ENCODE results near the gene C1orf216. TPM values are rescaled to one million over a fixed set of nuclear protein-coding genes. Genes with fewer than 3 reads are reported as not detected.
A peak's percentile ranks its signal among the peaks of the same experiment; 100 is the strongest.

The C1orf216 gene, protein sequence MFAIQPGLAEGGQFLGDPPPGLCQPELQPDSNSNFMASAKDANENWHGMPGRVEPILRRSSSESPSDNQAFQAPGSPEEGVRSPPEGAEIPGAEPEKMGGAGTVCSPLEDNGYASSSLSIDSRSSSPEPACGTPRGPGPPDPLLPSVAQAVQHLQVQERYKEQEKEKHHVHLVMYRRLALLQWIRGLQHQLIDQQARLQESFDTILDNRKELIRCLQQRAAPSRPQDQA
- 7.4 TPM for total RNA-seq
- 6.0 TPM for polyA plus RNA-seq (ENCODE audit: insufficient read depth, low read depth, low replicate concordance)
- long read RNA-seq, donor 1, partial matches to known transcripts: 0 of 3 reads
- long read RNA-seq, donor 1, other reads (novel, unspliced or antisense): 0 of 3 reads
- long read RNA-seq, donor 2, transcript C1orf216-201 (2 exons, 3,218 nt): major isoform, 6 of 6 reads
- long read RNA-seq, donor 2, partial matches to known transcripts: 0 of 6 reads
- long read RNA-seq, donor 2, other reads (novel, unspliced or antisense): 0 of 6 reads
- long read RNA-seq, donor 3, partial matches to known transcripts: 0 of 1 reads
- long read RNA-seq, donor 3, other reads (novel, unspliced or antisense): 0 of 1 reads
- long read RNA-seq, donor 4, partial matches to known transcripts: 0 of 1 reads
- long read RNA-seq, donor 4, other reads (novel, unspliced or antisense): 0 of 1 reads
- long read RNA-seq, donor 5, partial matches to known transcripts: 0 of 1 reads
- long read RNA-seq, donor 5, other reads (novel, unspliced or antisense): 0 of 1 reads
- long read RNA-seq, donor 6, partial matches to known transcripts: 0 of 1 reads
- long read RNA-seq, donor 6, other reads (novel, unspliced or antisense): 0 of 1 reads
- long read RNA-seq, donor 7, transcript C1orf216-201 (2 exons, 3,218 nt): major isoform, 10 of 17 reads
- long read RNA-seq, donor 7, partial matches to known transcripts: 6 of 17 reads
- long read RNA-seq, donor 7, other reads (novel, unspliced or antisense): 1 of 17 reads
- long read RNA-seq, donor 8, partial matches to known transcripts: 0 of 3 reads
- long read RNA-seq, donor 8, other reads (novel, unspliced or antisense): 0 of 3 reads
- long read RNA-seq, donor 9, partial matches to known transcripts: 0 of 1 reads
- long read RNA-seq, donor 9, other reads (novel, unspliced or antisense): 0 of 1 reads
- long read RNA-seq, donor 10: 0 reads

GRCh38 chr1:35718492-35719336, at the start of gene C1orf216:
Gene C1orf216 (minus strand): TSS chr1:35718884. CDS start chr1:35716321, 2,563 bp downstream.
- Histone ChIP-seq H3K9me3 (ENCODE audit: control insufficient read depth in 2 of 3, insufficient read depth in 1 of 3, low read length in 3 of 3) (no peaks in the 10 kb centered on the region), H3K27ac (ENCODE audit: low read depth in 2 of 2, low read length in 2 of 2) (peak within 1 kb of the TSS; percentile 29 to 47), H3K9ac (ENCODE audit: low read length in 3 of 3) (peak within 1 kb of the TSS; percentile 39 to 89 (median 83)), H3K36me3 (ENCODE audit: control insufficient read depth in 2 of 3, insufficient read depth in 3 of 3, low read length in 3 of 3) (peaks cover 0 to 2% (median 0%) of the 10 kb centered on the region in 3 donors), H3K4me1 (ENCODE audit: control insufficient read depth in 2 of 3, insufficient read depth in 2 of 3, low read depth in 1 of 3, low read length in 3 of 3) (peaks cover 0 to 11% (median 0%) of the 10 kb centered on the region in 3 donors), H3K4me3 (ENCODE audit: low read length in 3 of 3) (peak within 1 kb of the TSS; percentile 66 to 87 (median 67)), H3K27me3 (ENCODE audit: control insufficient read depth, insufficient read depth, low read length) (no peaks in the 10 kb centered on the region)
- DNase-seq (peak; percentile 48 to 90 (median 70)), FAIRE-seq (no peak)
- TF ChIP-seq CTCF (IDR thresholded peaks at IDR 0.05; ENCODE audit: borderline replicate concordance, extremely low read depth, insufficient read depth): no peak
- intact Hi-C loops (cut with DNase I): loop anchor here (5.0 kb wide), 1 partner anchor 146 kb away; the partner anchor contains the start of gene TFAP2E

DNA sequence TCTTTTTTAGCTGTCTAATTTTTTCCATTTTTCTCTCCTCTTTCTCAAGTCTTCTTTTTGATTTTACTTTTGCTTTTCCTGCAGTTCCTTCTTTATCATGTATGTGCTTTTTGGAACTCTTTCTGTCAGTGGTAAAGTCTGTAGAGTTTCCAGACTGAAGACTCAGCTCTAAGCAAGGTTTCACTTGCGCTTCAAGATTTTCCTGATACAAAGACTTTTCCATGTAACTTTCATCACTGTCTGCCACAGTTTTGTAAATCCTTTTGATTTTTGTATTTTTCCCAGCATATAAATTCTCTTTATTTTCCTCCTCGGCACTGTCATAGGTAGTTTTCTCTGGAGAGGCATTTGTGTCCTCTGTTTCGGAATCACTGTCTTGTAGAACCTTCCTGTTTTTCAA, 45.6 kb upstream of the C1orf216 start:
- no peaks in the 10 kb centered on the region for H3K9me3 ChIP-seq (ENCODE audit: control insufficient read depth in 2 of 3, insufficient read depth in 1 of 3, low read length in 3 of 3)
- no peaks in the 10 kb centered on the region for H3K4me1 ChIP-seq (ENCODE audit: control insufficient read depth in 2 of 3, insufficient read depth in 2 of 3, low read depth in 1 of 3, low read length in 3 of 3)
- H3K4me3 ChIP-seq (ENCODE audit: low read length in 3 of 3): no peak overlapping the region
- intact Hi-C loops (cut with DNase I): no loop called here
- no peak for TF ChIP-seq CTCF (IDR thresholded peaks at IDR 0.05; ENCODE audit: borderline replicate concordance, extremely low read depth, insufficient read depth)
- FAIRE-seq (no peak), DNase-seq (no peak)
- H3K27ac ChIP-seq (ENCODE audit: low read depth in 2 of 2, low read length in 2 of 2): no peak overlapping the region
- H3K9ac ChIP-seq (ENCODE audit: low read length in 3 of 3): no peak overlapping the region
- H3K27me3 ChIP-seq (ENCODE audit: control insufficient read depth, insufficient read depth, low read length): no peaks in the 10 kb centered on the region
- H3K36me3 ChIP-seq (ENCODE audit: control insufficient read depth in 2 of 3, insufficient read depth in 3 of 3, low read length in 3 of 3): no peaks in the 10 kb centered on the region

- DNase-seq: no peak
- no peak for FAIRE-seq
- H3K9me3 ChIP-seq (ENCODE audit: control insufficient read depth in 2 of 3, insufficient read depth in 1 of 3, low read length in 3 of 3): no peaks in the 10 kb centered on the region
- H3K36me3 ChIP-seq (ENCODE audit: control insufficient read depth in 2 of 3, insufficient read depth in 3 of 3, low read length in 3 of 3): no peaks in the 10 kb centered on the region
- H3K27me3 ChIP-seq (ENCODE audit: control insufficient read depth, insufficient read depth, low read length): no peaks in the 10 kb centered on the region
- H3K4me1 ChIP-seq (ENCODE audit: control insufficient read depth in 2 of 3, insufficient read depth in 2 of 3, low read depth in 1 of 3, low read length in 3 of 3): no peaks in the 10 kb centered on the region
- H3K9ac ChIP-seq (ENCODE audit: low read length in 3 of 3): no peak overlapping the region
- no peak overlapping the region for H3K27ac ChIP-seq (ENCODE audit: low read depth in 2 of 2, low read length in 2 of 2)
- H3K4me3 ChIP-seq (ENCODE audit: low read length in 3 of 3): no peak overlapping the region
- no peak for TF ChIP-seq CTCF (IDR thresholded peaks at IDR 0.05; ENCODE audit: borderline replicate concordance, extremely low read depth, insufficient read depth)
- intact Hi-C loops (cut with DNase I): no loop called here
These were observed 44.5 kb upstream of the C1orf216 start for GRCh38 chr1:35763201-35763600.
